Measurements from ENCODE around the gene NDRG4. TPM values are rescaled to one million over a fixed set of nuclear protein-coding genes. Genes with fewer than 3 reads are reported as not detected.

Gene NDRG4
- total and polyA plus RNA-seq, 2 experiments from 2014 or later, result 16.3 to 32.1 TPM

- TF ChIP-seq ZNF462 (CRISPR knock-in tag; IDR thresholded peaks at IDR 0.05) (no peak), NANOG (IDR thresholded peaks at IDR 0.05; ENCODE audit: borderline replicate concordance) (no peak), STAT1 (IDR thresholded peaks at IDR 0.05; ENCODE audit: unreplicated experiment) (no peak), POLR2AphosphoS5 (IDR thresholded peaks at IDR 0.05; ENCODE audit: low read depth) (no peak), ZNF114 (CRISPR knock-in tag; IDR thresholded peaks at IDR 0.05) (no peak), ZNF331 (CRISPR knock-in tag; IDR thresholded peaks at IDR 0.05; ENCODE audit: low read depth) (no peak), EZH2 (IDR thresholded peaks at IDR 0.05; ENCODE audit: low read depth, unreplicated experiment) (no peak), CREB1 (CRISPR knock-in tag; IDR thresholded peaks at IDR 0.05; ENCODE audit: low read depth) (no peak)
These were observed 32.5 kb downstream of the NDRG4 start (continued) for GRCh38 chr16:58532414-58532813.

GRCh38 chr16:58533751-58534470 lies 34.0 kb downstream of the NDRG4 start:
- Histone ChIP-seq H3K27ac (ENCODE audit: low read depth) (no peak overlapping the region), H4K20me1 (replicated peaks; ENCODE audit: insufficient read depth) (peaks cover 27% of the 10 kb centered on the region), H3K4me2 (no peak overlapping the region), H2AFZ (no peak overlapping the region), H3K4me1 (ENCODE audit: insufficient read depth) (no peaks in the 10 kb centered on the region), H3K27me3 (ENCODE audit: insufficient read depth) (no peaks in the 10 kb centered on the region), H3K79me2 (replicated peaks; ENCODE audit: insufficient read depth) (0 out of 2 replicates have a peak, but pooled peaks cover 5% of the 10 kb centered on the region), H3K36me3 (ENCODE audit: insufficient read depth) (peaks cover 93% of the 10 kb centered on the region), H3K9me2 (ENCODE audit: insufficient read depth) (no peaks in the 10 kb centered on the region), H3K4me3 (no peak overlapping the region), H3F3A (replicated peaks; ENCODE audit: low read depth) (peaks cover 3% of the 10 kb centered on the region; the same call in 1 of the 2 replicates)
- TF ChIP-seq CREB1 (CRISPR knock-in tag; IDR thresholded peaks at IDR 0.05; ENCODE audit: low read depth), result no peak
- TF ChIP-seq ZNF114 (CRISPR knock-in tag; IDR thresholded peaks at IDR 0.05), result no peak
- Mint-ChIP-seq H3K27ac (no peak overlapping the region), H3K9me3 (no peaks in the 10 kb centered on the region), H3K27me3 (ENCODE audit: insufficient read depth, low read depth, poor library complexity) (peaks cover 1% of the 10 kb centered on the region), H3K4me1 (no peaks in the 10 kb centered on the region), H3K36me3 (ENCODE audit: low read depth) (peaks cover 97% of the 10 kb centered on the region), H3K4me3 (no peak overlapping the region)
- DNase-seq (ENCODE audit: low spot score) (no peak), ATAC-seq (no peak)
